Measurements from ENCODE around the gene ACTR1B. TPM values are rescaled to one million over a fixed set of nuclear protein-coding genes. Genes with fewer than 3 reads are reported as not detected.
"Not testable (repeated sequence)": the region's sequence is repeated elsewhere in the genome, so short reads cannot be mapped to it uniquely, and the experiment has no call there.

Gene ACTR1B
- polyA plus RNA-seq, 4 donors: 42.7 to 67.9 (median 53.4) TPM

DNA sequence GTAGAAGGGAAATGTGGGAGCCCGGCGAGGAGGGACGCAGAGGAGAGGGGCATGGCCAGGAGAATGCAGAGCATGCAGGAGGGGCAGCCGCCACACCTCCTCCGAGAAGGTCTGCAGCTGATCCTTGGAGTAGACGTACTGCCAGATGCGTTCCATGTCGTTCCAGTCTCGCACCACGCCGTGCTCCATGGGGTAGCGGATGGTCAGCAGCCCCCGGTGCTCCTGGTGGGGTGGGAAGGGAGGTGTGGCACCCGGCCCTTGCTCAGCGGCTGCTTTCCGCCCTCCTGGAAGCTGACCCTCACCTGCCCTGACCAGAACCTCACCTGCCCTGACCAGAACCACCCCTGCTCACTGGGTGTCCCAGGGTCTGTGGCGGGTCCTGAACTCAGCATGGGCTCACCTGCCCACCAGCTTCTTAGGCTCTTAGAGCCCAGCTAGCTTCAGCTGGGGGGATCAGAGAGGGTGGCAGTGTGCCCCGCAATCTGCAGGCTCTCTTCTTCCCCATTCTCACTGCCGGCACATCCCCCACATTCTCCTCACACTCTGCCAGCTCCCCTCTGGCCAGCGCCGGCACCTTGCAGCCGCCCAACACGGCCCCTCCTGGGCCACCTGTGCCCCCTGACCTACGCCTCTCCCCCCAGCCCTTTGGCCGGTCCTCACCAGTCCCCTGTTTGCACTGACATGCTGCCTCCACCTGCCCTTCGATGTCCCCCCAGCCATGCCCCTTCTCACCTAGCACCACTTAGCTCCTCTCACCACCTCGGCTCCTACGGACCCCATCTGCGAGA is 4.4 kb downstream of the ACTR1B start:
- DNase-seq (ENCODE audit: low read depth in 4 of 4, low spot score in 3 of 4): no peak

GRCh38 chr2:97658691-97659157 is 5.1 kb downstream of the ACTR1B start:
- no peak for DNase-seq (ENCODE audit: low read depth in 4 of 4, low spot score in 3 of 4)

- no peak for DNase-seq (ENCODE audit: low read depth in 4 of 4, low spot score in 3 of 4)
Observed at GRCh38 chr2:97657986-97658690, 5.7 kb downstream of the ACTR1B start.

- no peak for DNase-seq (ENCODE audit: low read depth in 4 of 4, low spot score in 3 of 4)
Observed at GRCh38 chr2:97656905-97657587, 6.8 kb downstream of the ACTR1B start.

GRCh38 chr2:97656129-97656755 is 7.6 kb downstream of the ACTR1B start:
- no peak for DNase-seq (ENCODE audit: low read depth in 4 of 4, low spot score in 3 of 4)

GRCh38 chr2:97654791-97655190 is 9.1 kb downstream of the ACTR1B start:
- no peak for DNase-seq (ENCODE audit: low read depth in 4 of 4, low spot score in 3 of 4)

DNA sequence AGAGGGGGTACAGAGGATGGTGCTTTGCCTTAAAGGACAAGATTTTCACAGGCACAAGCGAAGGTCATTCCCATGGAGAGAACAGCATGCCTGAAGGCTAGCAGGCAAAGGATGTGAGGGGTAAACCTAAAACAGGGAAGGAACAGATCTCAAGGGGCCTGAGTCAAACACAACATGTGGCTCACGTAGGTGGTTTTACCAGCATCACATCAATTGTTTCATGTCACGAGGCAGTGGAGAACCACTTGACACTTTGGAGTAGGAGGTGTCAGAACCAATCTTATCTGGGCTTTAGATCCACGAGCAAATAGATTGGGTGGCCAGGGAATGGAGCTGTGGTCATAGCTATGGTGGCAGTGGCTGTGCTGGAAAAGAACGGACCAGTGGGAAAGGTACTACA is 9.5 kb downstream of the ACTR1B start:
- no peak for DNase-seq (ENCODE audit: low read depth in 4 of 4, low spot score in 3 of 4)

DNA sequence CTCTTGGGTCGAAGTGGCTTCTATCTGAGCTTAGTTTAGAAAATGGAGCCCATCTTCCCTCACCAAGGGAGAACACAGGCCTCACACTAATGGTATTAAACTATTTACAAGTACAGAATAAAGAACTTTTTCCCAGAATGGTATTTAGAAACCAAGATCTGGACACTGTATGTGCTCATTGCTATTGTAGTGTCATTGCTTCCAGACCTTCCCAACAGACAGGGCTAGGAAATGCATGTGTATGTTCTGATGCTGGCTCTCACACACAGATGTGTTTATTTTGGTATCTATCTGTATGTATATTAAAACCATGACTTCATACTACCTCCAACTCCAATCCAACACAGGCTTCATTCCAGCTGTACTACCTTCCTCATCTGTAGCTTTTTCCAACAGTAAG is 10.0 kb downstream of the ACTR1B start:
- no peak for DNase-seq (ENCODE audit: low read depth in 4 of 4, low spot score in 3 of 4)

DNA sequence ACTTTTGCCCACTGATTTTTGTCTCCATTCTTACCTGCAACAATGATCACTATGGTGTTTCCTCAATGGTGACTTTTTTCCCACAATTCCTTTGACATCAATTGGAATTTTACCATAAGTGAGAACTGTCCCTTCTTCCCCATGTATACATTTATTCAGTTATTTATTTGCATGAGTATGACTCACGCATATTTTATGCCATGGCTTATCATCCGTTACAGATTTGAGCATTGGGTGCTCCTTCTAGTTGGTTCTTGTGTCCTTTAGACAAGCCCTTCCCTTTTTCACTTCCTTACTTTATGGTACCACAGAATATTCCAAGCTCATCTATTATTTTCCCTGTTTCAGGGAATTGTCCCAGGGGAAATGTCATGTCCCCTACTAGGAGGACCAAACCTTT is 10.4 kb downstream of the ACTR1B start:
- DNase-seq (ENCODE audit: low read depth in 4 of 4, low spot score in 3 of 4): no peak

GRCh38 chr2:97651114-97651513 is 12.7 kb downstream of the ACTR1B start:
- no peak for DNase-seq (ENCODE audit: low read depth in 4 of 4, low spot score in 3 of 4)

DNA sequence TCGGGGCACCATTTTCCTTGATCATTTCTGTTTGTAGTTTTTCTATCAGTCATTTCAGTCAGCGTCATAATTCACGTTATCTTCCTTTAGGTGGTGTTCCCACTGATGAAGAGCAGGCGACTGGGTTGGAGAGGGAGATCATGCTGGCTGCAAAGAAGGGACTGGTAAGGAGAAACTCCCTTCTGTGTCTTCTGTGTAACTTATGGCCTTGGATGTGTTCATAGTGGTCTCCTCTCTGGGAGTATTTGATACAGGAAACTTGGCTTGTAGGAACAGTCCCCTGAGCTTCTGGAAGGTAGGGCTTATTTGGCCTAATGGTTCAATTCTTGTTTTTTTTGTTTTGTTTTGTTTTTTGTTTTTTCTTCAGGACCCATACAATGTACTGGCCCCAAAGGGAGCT is 16.9 kb downstream of the ACTR1B start:
- no peak for DNase-seq (ENCODE audit: low read depth in 4 of 4, low spot score in 3 of 4)

DNA sequence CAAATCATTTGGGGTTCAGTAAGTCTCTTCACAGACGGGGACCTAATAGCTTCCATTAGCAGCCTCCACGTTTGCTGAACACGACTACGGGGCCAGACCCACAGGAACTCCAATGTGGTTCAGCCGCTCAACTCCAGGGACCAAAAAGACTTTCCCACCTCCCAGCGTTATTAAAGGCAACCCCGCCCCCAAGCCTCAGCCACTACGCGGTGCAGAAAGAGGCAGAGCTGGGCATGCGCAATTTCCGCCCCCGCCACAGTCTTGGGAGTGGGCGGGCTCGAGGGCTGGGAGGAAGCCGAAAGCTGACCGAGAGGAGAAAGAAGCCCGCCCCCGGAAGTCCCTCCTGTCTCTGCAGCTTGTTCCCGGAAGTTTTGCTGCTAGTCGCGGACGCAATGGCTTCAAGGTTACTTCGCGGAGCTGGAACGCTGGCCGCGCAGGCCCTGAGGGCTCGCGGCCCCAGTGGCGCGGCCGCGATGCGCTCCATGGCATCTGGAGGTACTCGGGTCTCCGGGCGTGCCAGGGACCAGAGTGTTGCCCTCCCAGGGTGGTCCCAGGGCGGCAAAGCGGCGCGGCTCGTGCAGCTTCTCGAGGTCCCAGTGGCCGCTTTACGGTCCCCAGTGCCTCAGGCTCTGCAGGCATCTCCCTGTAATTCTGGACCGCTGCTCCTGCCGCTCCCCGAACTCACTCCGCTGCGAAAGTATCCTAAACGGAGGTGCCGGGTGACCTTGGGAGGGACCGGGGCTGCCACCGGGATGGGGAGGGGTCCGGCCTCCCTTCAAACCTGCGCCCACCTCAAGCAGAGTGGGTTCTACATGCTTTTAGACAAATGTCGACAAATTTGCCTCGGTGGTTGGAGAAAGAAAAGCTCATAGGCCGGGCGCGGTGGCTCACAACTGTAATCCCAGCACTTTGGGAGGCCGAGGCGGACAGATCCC is 17.9 kb downstream of the ACTR1B start, which contains the start of gene COX5B:
Gene COX5B (plus strand): TSS at position 368 of the 935 bp plus-strand sequence. CDS start 25 bp downstream, at position 393.
- DNase-seq (ENCODE audit: low read depth in 4 of 4, low spot score in 3 of 4): peak; percentile 94 to 96 (median 94)

- peak in 2 of 4 donors; percentile 12 for DNase-seq (ENCODE audit: low read depth in 4 of 4, low spot score in 3 of 4)
Observed at GRCh38 chr2:97645112-97645694, 18.6 kb downstream of the ACTR1B start.

- DNase-seq (ENCODE audit: low read depth in 4 of 4, low spot score in 3 of 4): no peak
Observed at GRCh38 chr2:97644023-97644717, 19.7 kb downstream of the ACTR1B start.

DNA sequence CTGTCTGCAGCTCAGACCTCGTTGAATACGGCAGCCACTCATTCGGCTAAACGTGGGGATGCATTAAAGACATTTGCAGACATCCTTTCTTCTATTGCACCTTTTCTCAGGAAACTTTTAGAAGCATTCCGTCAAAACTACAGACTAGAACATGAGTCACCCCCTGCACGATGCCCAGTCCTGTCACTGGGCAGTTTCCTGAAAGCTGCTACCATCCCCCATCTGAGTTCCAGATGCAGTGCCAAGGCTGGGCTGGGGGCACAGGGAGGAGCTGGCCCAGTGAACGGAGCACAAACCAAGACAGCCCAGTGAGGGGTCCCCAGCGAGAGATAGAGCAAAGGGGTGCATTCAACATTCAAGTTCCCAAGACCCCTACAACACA is 37.8 kb downstream of the ACTR1B start:
- DNase-seq (ENCODE audit: low read depth in 4 of 4, low spot score in 3 of 4): not testable (repeated sequence)

- not testable (repeated sequence) for DNase-seq (ENCODE audit: low read depth in 4 of 4, low spot score in 3 of 4)
Observed at GRCh38 chr2:97625354-97626048, 38.3 kb downstream of the ACTR1B start.

DNA sequence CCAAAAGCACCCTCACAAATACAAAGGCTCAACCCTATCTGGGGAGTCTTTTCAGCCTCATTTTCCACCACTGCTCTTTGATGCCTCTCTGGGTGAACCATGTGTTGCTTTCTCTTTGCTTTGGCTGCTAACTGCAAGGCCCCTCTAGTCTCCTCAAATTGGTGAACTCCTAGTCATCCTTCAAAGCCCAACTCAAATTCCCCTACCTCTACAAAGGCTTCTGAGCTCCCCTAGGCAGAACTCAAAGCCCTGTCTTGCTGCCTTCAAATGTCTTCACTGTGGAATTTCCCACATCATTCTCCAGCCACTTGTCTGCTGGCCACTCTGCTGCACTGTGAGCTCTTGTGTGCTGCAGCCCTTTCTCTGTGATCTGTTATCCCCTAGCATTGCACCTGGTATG is 40.9 kb downstream of the ACTR1B start:
- DNase-seq (ENCODE audit: low read depth in 4 of 4, low spot score in 3 of 4): not testable (repeated sequence)

GRCh38 chr2:97620492-97620891 is 43.4 kb downstream of the ACTR1B start:
- DNase-seq (ENCODE audit: low read depth in 4 of 4, low spot score in 3 of 4): not testable (repeated sequence)
